Osteoblast (primary cell): ENCODE data around the gene PTPRN2. TPM values are rescaled to one million over a fixed set of nuclear protein-coding genes. Genes with fewer than 3 reads are reported as not detected.

Experiments
- DNase-seq: peaks from one replicate; pipeline ENCODE4 v3.0.0; 2011; ENCODE audit warnings: low spot score, mixed read lengths; ENCODE audit not compliant: insufficient read length; ENCODE audit errors: missing footprints
- H2AFZ ChIP-seq: 2 replicates; pipeline ENCODE4 v1.6.0; 2011; ENCODE audit warnings: mild to moderate bottlenecking, low read length
- H3K27ac ChIP-seq: 2 replicates; pipeline ENCODE4 v1.5.1; 2011; ENCODE audit warnings: mild to moderate bottlenecking, low read depth, low read length, moderate library complexity
- H3K27me3 ChIP-seq: 2 replicates; pipeline ENCODE4 v1.6.0; 2012; ENCODE audit warnings: mild to moderate bottlenecking, control low read depth, inconsistent platforms, low read length, moderate library complexity; ENCODE audit not compliant: insufficient read depth
- H3K36me3 ChIP-seq: 2 replicates; pipeline ENCODE4 v1.5.1; 2011; ENCODE audit warnings: mild to moderate bottlenecking, low read length, control low read depth, moderate library complexity; ENCODE audit not compliant: insufficient read depth
- H3K4me1 ChIP-seq: 2 replicates; pipeline ENCODE4 v1.5.1; 2011; ENCODE audit warnings: mild to moderate bottlenecking, low read length, control low read depth, moderate library complexity; ENCODE audit not compliant: insufficient read depth
- H3K4me2 ChIP-seq: 2 replicates; pipeline ENCODE4 v1.6.0; 2011; ENCODE audit warnings: mild to moderate bottlenecking, low read length; ENCODE audit not compliant: insufficient read depth
- H3K4me3 ChIP-seq: fragments of 200-600 bp; sonication (generic); 3 replicates; pipeline ENCODE4 v1.5.1; 2012; ENCODE audit warnings: mild to moderate bottlenecking, low read length, inconsistent platforms; ENCODE audit not compliant: insufficient read depth
- H3K79me2 ChIP-seq: 2 replicates; pipeline ENCODE4 v1.6.0; 2012; ENCODE audit warnings: mild to moderate bottlenecking, low read length, control low read depth, inconsistent platforms; ENCODE audit not compliant: insufficient read depth
- H3K9me3 ChIP-seq: 2 replicates; pipeline ENCODE4 v1.5.1; 2011; ENCODE audit warnings: low read depth, low read length, control low read depth
- H4K20me1 ChIP-seq: 2 replicates; pipeline ENCODE4 v1.6.0; 2012; ENCODE audit warnings: mild to moderate bottlenecking, low read length, control low read depth; ENCODE audit not compliant: insufficient read depth
- total RNA-seq: library from RNA; depleted of rRNA; stranded (reverse); fragments of >200 nt; gene quantifications from 2 replicates; pipeline ENCODE4 v1.2.3, GENCODE V29; 2012
- TF ChIP-seq, protein P1 (sequence below): IDR thresholded peaks from 2 replicates; pipeline ENCODE4 v1.5.1; 2011; ENCODE audit warnings: mild to moderate bottlenecking, low read depth, low read length, moderate library complexity; ENCODE audit errors: extremely low read depth

PTPRN2 gene
- total RNA-seq, 1 donor = 0.36 TPM

GRCh38 chr7:157837047-157837446, 750.6 kb downstream of the PTPRN2 start:
- DNase-seq = no peak

GRCh38 chr7:157834501-157835163, 753.0 kb downstream of the PTPRN2 start:
- Histone ChIP-seq H3K27me3 (no peaks in the 10 kb centered on the region), H3K79me2 (no peaks in the 10 kb centered on the region), H3K36me3 (no peaks in the 10 kb centered on the region), H3K9me3 (peaks cover 5% of the 10 kb centered on the region), H3K4me2 (no peak overlapping the region), H3K27ac (no peak overlapping the region), H3K4me1 (no peaks in the 10 kb centered on the region), H4K20me1 (no peaks in the 10 kb centered on the region), H2AFZ (no peak overlapping the region), H3K4me3 (no peak overlapping the region)
- TF ChIP-seq, protein P1, sequence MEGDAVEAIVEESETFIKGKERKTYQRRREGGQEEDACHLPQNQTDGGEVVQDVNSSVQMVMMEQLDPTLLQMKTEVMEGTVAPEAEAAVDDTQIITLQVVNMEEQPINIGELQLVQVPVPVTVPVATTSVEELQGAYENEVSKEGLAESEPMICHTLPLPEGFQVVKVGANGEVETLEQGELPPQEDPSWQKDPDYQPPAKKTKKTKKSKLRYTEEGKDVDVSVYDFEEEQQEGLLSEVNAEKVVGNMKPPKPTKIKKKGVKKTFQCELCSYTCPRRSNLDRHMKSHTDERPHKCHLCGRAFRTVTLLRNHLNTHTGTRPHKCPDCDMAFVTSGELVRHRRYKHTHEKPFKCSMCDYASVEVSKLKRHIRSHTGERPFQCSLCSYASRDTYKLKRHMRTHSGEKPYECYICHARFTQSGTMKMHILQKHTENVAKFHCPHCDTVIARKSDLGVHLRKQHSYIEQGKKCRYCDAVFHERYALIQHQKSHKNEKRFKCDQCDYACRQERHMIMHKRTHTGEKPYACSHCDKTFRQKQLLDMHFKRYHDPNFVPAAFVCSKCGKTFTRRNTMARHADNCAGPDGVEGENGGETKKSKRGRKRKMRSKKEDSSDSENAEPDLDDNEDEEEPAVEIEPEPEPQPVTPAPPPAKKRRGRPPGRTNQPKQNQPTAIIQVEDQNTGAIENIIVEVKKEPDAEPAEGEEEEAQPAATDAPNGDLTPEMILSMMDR = no peak
- DNase-seq = no peak

More at GRCh38 chr7:157837047-157837446, 750.6 kb downstream of the PTPRN2 start:
- Histone ChIP-seq H3K36me3 (no peaks in the 10 kb centered on the region), H4K20me1 (no peaks in the 10 kb centered on the region), H3K27me3 (no peaks in the 10 kb centered on the region), H3K4me2 (no peak overlapping the region), H3K9me3 (peaks cover 7% of the 10 kb centered on the region), H3K4me1 (no peaks in the 10 kb centered on the region), H3K27ac (no peak overlapping the region), H3K79me2 (no peaks in the 10 kb centered on the region), H3K4me3 (no peak overlapping the region), H2AFZ (no peak overlapping the region)
- TF ChIP-seq, protein P1 = no peak

DNA sequence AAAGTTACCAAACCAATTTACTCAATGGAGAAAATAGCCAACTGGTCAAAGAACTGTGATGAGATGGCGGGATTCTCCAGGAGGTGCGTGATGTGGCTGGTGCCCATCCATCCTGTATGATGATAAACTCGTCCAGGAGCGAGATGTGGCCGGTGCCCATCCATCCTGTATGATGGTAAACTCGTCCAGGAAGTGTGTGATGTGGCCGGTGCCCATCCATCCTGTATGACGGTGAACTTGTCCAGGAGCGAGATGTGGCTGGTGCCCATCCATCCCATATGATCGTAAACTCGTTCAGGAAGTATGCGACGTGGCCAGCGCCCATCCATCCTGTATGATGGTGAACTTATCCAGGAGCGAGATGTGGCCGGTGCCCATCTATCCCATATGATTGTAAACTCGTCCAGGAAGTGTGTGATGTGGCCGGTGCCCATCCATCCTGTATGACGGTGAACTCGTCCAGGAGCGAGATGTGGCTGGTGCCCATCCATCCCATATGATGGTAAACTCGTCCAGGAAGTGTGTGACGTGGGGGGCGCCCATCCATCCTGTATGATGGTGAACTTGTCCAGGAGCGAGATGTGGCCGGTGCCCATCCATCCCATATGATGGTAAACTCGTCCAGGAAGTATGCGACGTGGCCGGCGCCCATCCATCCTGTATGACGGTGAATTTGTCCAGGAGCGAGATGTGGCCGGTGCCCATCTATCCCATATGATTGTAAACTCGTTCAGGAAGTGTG, 754.6 kb downstream of the PTPRN2 start:
- no peaks in the 10 kb centered on the region for H3K79me2 ChIP-seq

DNA sequence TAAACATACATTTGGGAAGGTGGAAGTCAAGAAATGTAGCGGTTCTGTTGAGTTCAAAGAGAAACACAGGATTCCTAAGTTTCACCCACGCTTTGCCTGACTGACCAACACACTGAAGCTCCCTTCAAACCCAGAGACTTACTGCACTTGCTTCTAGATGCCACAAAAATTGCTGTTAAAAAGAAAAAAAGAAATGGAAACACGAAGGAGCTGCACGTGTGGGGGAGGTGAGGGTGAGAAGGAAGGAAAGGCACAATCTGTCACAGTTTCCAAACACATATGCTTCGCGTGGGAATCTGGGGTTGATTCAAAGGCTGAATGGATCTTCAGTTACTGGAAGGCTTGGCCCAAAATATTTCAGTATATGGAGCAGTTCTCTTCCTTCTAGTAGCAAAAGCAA, 755.2 kb downstream of the PTPRN2 start:
- DNase-seq = no peak
- H2AFZ ChIP-seq = no peak overlapping the region
- TF ChIP-seq, protein P1 = no peak
- H3K4me3 ChIP-seq = no peak overlapping the region
- no peaks in the 10 kb centered on the region for H4K20me1 ChIP-seq
- H3K9me3 ChIP-seq = no peaks in the 10 kb centered on the region
- no peaks in the 10 kb centered on the region for H3K79me2 ChIP-seq
- no peaks in the 10 kb centered on the region for H3K27me3 ChIP-seq
- H3K4me2 ChIP-seq = no peak overlapping the region
- no peaks in the 10 kb centered on the region for H3K4me1 ChIP-seq
- no peak overlapping the region for H3K27ac ChIP-seq
- no peaks in the 10 kb centered on the region for H3K36me3 ChIP-seq

More for the DNA sequence above, 754.6 kb downstream of the PTPRN2 start:
- Histone ChIP-seq H3K36me3 (no peaks in the 10 kb centered on the region), H3K9me3 (no peaks in the 10 kb centered on the region), H3K27me3 (no peaks in the 10 kb centered on the region), H3K27ac (no peak overlapping the region), H4K20me1 (no peaks in the 10 kb centered on the region), H3K4me2 (no peak overlapping the region), H3K4me3 (no peak overlapping the region), H2AFZ (no peak overlapping the region), H3K4me1 (no peaks in the 10 kb centered on the region)
- no peak for DNase-seq
- TF ChIP-seq, protein P1 = no peak
